ENCODE results near the gene POU3F3. TPM values are rescaled to one million over a fixed set of nuclear protein-coding genes. Genes with fewer than 3 reads are reported as not detected.

Gene POU3F3
- total RNA-seq, 2 experiments from 2014 or later = not detected

- DNase-seq = no peak
- H3K4me3 Mint-ChIP-seq = no peak overlapping the region
- POLR2A ChIA-PET = no interaction called here
- H3K9me3 Mint-ChIP-seq (ENCODE audit: insufficient read depth) = no peaks in the 10 kb centered on the region
- H3K36me3 Mint-ChIP-seq (ENCODE audit: low read depth) = no peaks in the 10 kb centered on the region
- CTCF ChIA-PET = no interaction called here
- H3K27ac Mint-ChIP-seq = no peak overlapping the region
- H3K4me1 Mint-ChIP-seq (ENCODE audit: low read depth) = no peaks in the 10 kb centered on the region
- peaks cover 9% of the 10 kb centered on the region for H3K27me3 Mint-ChIP-seq (ENCODE audit: low read depth)
- no peak for ATAC-seq
These were observed 17.1 kb upstream of the POU3F3 start for GRCh38 chr2:104836841-104837240.

DNA sequence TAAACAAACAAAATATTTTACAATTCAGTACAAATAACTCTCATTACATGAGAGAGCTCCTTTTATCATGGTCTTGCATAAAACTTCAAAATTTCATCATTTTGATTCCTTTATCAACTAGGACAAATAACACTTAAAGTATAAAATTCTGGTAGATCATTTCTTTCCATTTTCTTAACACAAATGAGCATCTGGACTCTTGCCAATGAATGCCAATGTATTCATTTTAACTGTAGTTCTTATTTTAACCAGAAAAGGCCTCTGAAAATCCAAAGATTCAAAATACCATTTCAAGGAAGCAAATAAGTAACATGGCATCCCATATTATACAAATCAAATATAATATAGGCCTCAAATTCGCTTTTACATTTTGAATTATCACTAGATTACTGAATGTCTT lies 13.8 kb upstream of the POU3F3 start:
- Mint-ChIP-seq H3K4me3 (no peak overlapping the region), H3K36me3 (ENCODE audit: low read depth) (peaks cover 4% of the 10 kb centered on the region), H3K4me1 (ENCODE audit: low read depth) (peaks cover 5% of the 10 kb centered on the region), H3K27ac (no peak overlapping the region), H3K9me3 (ENCODE audit: insufficient read depth) (no peaks in the 10 kb centered on the region), H3K27me3 (ENCODE audit: low read depth) (peaks cover 29% of the 10 kb centered on the region)
- ATAC-seq = no peak
- POLR2A ChIA-PET = no interaction called here
- CTCF ChIA-PET = no interaction called here
- no peak for DNase-seq

GRCh38 chr2:104840893-104841585 lies 12.9 kb upstream of the POU3F3 start:
- peaks cover 7% of the 10 kb centered on the region for H3K36me3 Mint-ChIP-seq (ENCODE audit: low read depth)
- no peak for ATAC-seq
- DNase-seq = no peak
- no peak overlapping the region for H3K4me3 Mint-ChIP-seq
- ChIA-PET CTCF (interaction anchor here (1.4 kb wide), 1 partner anchor 9 kb away, joined by 11 read pairs; no protein-coding TSS in a partner anchor), POLR2A (no interaction called here)
- no peak overlapping the region for H3K27ac Mint-ChIP-seq
- no peaks in the 10 kb centered on the region for H3K9me3 Mint-ChIP-seq (ENCODE audit: insufficient read depth)
- peaks cover 8% of the 10 kb centered on the region for H3K4me1 Mint-ChIP-seq (ENCODE audit: low read depth)
- peaks cover 35% of the 10 kb centered on the region for H3K27me3 Mint-ChIP-seq (ENCODE audit: low read depth)

DNA sequence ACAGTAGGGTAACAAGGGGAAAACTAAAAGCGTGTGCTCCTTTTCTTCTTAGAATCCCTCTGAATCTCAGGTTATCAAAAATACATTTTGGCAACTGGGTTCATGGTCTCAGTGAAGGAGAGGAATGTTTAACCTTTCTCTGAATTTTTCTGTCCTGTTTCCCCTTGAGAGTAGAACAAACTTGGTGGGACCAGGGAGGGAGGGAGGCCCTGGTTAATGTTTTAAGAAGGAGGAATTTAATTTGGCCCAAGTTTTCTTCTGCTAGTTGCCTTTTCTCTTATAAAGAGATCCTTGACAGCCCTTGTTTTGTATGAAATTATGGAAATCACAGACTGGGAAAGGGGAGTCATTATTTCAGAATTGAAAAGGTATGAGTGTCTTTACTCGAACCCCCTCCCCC lies 12.2 kb upstream of the POU3F3 start:
- CTCF ChIA-PET = interaction anchor here (1.4 kb wide), 1 partner anchor 8 kb away, joined by 11 read pairs; no protein-coding TSS in a partner anchor
- H3K27ac Mint-ChIP-seq = no peak overlapping the region

DNA sequence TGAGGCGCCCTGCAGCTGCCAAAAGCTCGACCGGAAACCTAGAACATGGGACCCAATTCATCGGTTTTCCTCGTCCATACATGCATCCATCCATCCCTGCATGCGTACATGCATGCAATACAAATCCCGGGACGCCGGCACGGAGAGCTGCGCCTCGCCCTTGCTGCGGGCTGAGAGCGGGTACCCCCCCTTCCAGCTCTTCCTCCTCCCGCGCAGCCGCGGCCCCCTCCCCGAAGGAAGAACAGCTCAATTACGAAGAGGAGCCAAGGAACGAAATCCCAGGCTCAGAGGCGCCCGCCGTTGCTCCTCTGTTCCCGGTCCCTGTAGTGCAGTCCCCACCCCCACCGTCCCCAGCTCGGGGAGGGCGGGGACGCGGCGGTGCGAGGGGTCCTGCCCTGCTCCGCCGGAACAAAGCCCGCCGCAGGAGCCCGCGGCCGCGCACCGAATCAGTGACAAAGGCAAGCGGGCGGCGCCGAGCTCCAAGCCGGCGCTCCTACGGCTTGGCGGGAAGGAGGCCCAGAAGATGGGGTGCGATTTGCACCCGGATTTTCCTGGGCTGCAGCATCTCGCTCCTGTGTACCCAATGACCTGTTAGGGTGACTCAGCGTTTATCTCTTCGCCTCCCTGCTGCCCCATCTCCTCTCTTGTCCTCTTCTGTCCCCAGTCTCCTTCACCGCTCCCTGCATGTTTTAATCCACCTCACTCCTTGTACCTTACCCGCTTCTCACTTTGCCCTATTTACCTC lies 8.9 kb upstream of the POU3F3 start:
- DNase-seq (no peak), ATAC-seq (no peak)
- peaks cover 8% of the 10 kb centered on the region for H3K4me1 Mint-ChIP-seq (ENCODE audit: low read depth)
- H3K27me3 Mint-ChIP-seq (ENCODE audit: low read depth) = peaks cover 68% of the 10 kb centered on the region
- peaks cover 7% of the 10 kb centered on the region for H3K36me3 Mint-ChIP-seq (ENCODE audit: low read depth)
- ChIA-PET POLR2A (no interaction called here), CTCF (no interaction called here)
- peak overlapping the region; percentile 22 for H3K4me3 Mint-ChIP-seq
- H3K9me3 Mint-ChIP-seq (ENCODE audit: insufficient read depth) = no peaks in the 10 kb centered on the region
- peak overlapping the region; percentile 60 for H3K27ac Mint-ChIP-seq

More for the DNA sequence above, 12.2 kb upstream of the POU3F3 start:
- Mint-ChIP-seq H3K4me1 (ENCODE audit: low read depth) (peaks cover 8% of the 10 kb centered on the region), H3K4me3 (no peak overlapping the region), H3K36me3 (ENCODE audit: low read depth) (peaks cover 7% of the 10 kb centered on the region), H3K27me3 (ENCODE audit: low read depth) (peaks cover 41% of the 10 kb centered on the region), H3K9me3 (ENCODE audit: insufficient read depth) (no peaks in the 10 kb centered on the region)
- POLR2A ChIA-PET = no interaction called here
- ATAC-seq (no peak), DNase-seq (no peak)

DNA sequence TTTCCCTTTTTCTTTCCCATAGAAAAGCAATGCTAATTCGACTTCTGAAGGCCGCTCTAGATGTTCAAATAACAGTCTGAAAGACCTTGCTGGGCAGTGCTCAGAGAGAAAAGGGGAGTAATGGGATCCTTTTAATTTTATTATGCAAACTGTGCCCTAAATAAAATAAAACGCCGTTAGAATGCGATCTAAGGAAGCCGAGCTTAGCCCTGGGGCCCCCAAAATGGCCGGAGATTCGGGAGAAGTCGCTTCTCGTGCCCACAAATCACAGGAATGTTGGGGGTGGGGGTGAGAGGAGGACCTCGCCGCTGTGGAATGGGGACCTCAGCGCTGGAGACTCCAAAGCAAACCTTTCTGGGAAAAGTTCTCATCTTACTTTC lies 8.4 kb upstream of the POU3F3 start:
- H3K9me3 Mint-ChIP-seq (ENCODE audit: insufficient read depth) = no peaks in the 10 kb centered on the region
- peaks cover 73% of the 10 kb centered on the region for H3K27me3 Mint-ChIP-seq (ENCODE audit: low read depth)
- H3K27ac Mint-ChIP-seq = peak overlapping the region; percentile 60
- CTCF ChIA-PET = no interaction called here
- H3K4me1 Mint-ChIP-seq (ENCODE audit: low read depth) = peaks cover 8% of the 10 kb centered on the region
- POLR2A ChIA-PET = no interaction called here
- H3K36me3 Mint-ChIP-seq (ENCODE audit: low read depth) = peaks cover 7% of the 10 kb centered on the region
- DNase-seq = no peak
- peak overlapping the region; percentile 22 for H3K4me3 Mint-ChIP-seq
- no peak for ATAC-seq

- Mint-ChIP-seq H3K9me3 (ENCODE audit: insufficient read depth) (no peaks in the 10 kb centered on the region), H3K36me3 (ENCODE audit: low read depth) (peaks cover 7% of the 10 kb centered on the region), H3K27ac (no peak overlapping the region), H3K27me3 (ENCODE audit: low read depth) (peaks cover 78% of the 10 kb centered on the region), H3K4me1 (ENCODE audit: low read depth) (peaks cover 8% of the 10 kb centered on the region), H3K4me3 (no peak overlapping the region)
- POLR2A ChIA-PET = no interaction called here
- CTCF ChIA-PET = interaction anchor here (0.7 to 1.4 kb wide), 3 partner anchors 16 to 403 kb away, joined by 3 to 4 read pairs (median 3); no protein-coding TSS in a partner anchor
- ATAC-seq (no peak), DNase-seq (no peak)
These were observed 7.7 kb upstream of the POU3F3 start for GRCh38 chr2:104845946-104846785.

- Mint-ChIP-seq H3K4me1 (ENCODE audit: low read depth) (peaks cover 8% of the 10 kb centered on the region), H3K27me3 (ENCODE audit: low read depth) (peaks cover 79% of the 10 kb centered on the region), H3K36me3 (ENCODE audit: low read depth) (peaks cover 7% of the 10 kb centered on the region), H3K9me3 (ENCODE audit: insufficient read depth) (no peaks in the 10 kb centered on the region), H3K27ac (no peak overlapping the region), H3K4me3 (no peak overlapping the region)
- ChIA-PET CTCF (interaction anchor here (0.7 to 1.4 kb wide), 3 partner anchors 15 to 404 kb away, joined by 3 to 4 read pairs (median 3); no protein-coding TSS in a partner anchor), POLR2A (no interaction called here)
- DNase-seq = no peak
- no peak for ATAC-seq
These were observed 6.9 kb upstream of the POU3F3 start for GRCh38 chr2:104846786-104847585.

DNA sequence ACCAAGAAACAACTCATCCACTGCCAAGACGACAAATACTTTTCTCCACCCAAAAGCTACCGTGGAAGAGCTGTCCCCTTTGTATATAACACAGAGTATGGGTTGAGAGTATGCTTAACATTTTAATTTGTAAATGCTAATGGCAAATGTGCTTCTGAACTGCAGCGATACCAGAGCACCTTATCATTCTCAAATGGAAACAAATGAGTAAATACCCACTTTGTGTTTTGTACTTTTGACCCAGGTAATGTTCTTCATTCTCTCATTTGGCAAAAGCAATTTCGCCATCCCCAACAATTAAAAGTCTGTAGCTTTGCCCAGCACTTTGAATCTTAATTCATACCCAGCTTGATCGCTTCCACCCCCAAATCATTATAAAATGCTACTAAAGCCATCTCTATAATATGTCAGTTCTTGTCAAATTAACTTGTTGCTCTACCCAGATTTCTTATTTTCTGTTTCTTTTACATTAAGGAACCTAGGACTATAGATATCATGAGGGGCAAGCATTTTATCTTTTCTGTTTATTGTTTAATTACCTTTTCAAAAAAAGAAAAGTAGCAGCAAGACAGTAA lies 6.2 kb upstream of the POU3F3 start:
- CTCF ChIA-PET = interaction anchor here (0.7 to 1.4 kb wide), 2 partner anchors 14 to 1686 kb away, joined by 3 read pairs; no protein-coding TSS in a partner anchor
- Mint-ChIP-seq H3K36me3 (ENCODE audit: low read depth) (peaks cover 8% of the 10 kb centered on the region), H3K27ac (no peak overlapping the region), H3K27me3 (ENCODE audit: low read depth) (peaks cover 80% of the 10 kb centered on the region), H3K4me1 (ENCODE audit: low read depth) (peaks cover 10% of the 10 kb centered on the region), H3K9me3 (ENCODE audit: insufficient read depth) (no peaks in the 10 kb centered on the region), H3K4me3 (no peak overlapping the region)
- POLR2A ChIA-PET = no interaction called here
- no peak for ATAC-seq
- DNase-seq = no peak

- Mint-ChIP-seq H3K9me3 (ENCODE audit: insufficient read depth) (no peaks in the 10 kb centered on the region), H3K27me3 (ENCODE audit: low read depth) (peaks cover 85% of the 10 kb centered on the region), H3K27ac (no peak overlapping the region), H3K4me3 (no peak overlapping the region), H3K4me1 (ENCODE audit: low read depth) (peaks cover 15% of the 10 kb centered on the region), H3K36me3 (ENCODE audit: low read depth) (peaks cover 11% of the 10 kb centered on the region)
- DNase-seq (no peak), ATAC-seq (no peak)
- ChIA-PET POLR2A (no interaction called here), CTCF (interaction anchor here (0.5 to 2.1 kb wide), 6 partner anchors 67 to 1687 kb away, joined by 3 to 6 read pairs (median 3); no protein-coding TSS in a partner anchor)
These were observed 5.4 kb upstream of the POU3F3 start for GRCh38 chr2:104848526-104848925.

GRCh38 chr2:104849101-104849500 lies 4.8 kb upstream of the POU3F3 start:
- POLR2A ChIA-PET = no interaction called here
- ATAC-seq (no peak), DNase-seq (no peak)
- H3K27ac Mint-ChIP-seq = no peak overlapping the region
- peaks cover 18% of the 10 kb centered on the region for H3K4me1 Mint-ChIP-seq (ENCODE audit: low read depth)
- no peak overlapping the region for H3K4me3 Mint-ChIP-seq
- no peaks in the 10 kb centered on the region for H3K9me3 Mint-ChIP-seq (ENCODE audit: insufficient read depth)
- H3K36me3 Mint-ChIP-seq (ENCODE audit: low read depth) = peaks cover 12% of the 10 kb centered on the region
- CTCF ChIA-PET = interaction anchor here (0.9 to 2.6 kb wide), 17 partner anchors 8 to 1688 kb away, joined by 3 to 14 read pairs (median 4); no protein-coding TSS in a partner anchor
- peaks cover 87% of the 10 kb centered on the region for H3K27me3 Mint-ChIP-seq (ENCODE audit: low read depth)
